Measurements from ENCODE around the gene RAB25. TPM values are rescaled to one million over a fixed set of nuclear protein-coding genes. Genes with fewer than 3 reads are reported as not detected.

The RAB25 gene
- total RNA-seq, 1 donor from 2014 or later: not detected

DNA sequence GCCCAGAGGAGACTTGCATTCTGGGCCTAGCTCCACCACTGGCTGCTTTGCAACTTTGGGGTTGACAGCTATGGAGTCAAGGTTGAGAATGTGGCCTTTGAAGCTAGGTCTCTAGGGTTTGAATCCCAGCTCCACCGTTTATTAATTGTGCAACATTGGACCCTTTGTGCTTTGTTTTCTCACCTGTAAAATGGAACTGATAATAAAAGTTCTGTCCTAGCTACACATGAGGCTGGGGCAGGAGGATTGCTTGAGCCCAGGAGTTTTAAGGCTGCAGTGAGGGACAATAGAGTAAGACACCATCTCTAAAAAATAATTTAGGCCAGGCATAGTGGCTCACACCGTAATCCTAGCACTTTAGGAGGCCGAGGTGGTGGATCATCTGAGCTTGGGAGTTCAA lies 38.3 kb downstream of the RAB25 start:
- H3K27ac Mint-ChIP-seq (ENCODE audit: unreplicated experiment): no peak overlapping the region
- no peaks in the 10 kb centered on the region for H3K9me3 Mint-ChIP-seq (ENCODE audit: low read depth)
- DNase-seq (ENCODE audit: low spot score): no peak
- no peaks in the 10 kb centered on the region for H3K36me3 Mint-ChIP-seq (ENCODE audit: low read depth)
- no peak overlapping the region for H3K4me3 Mint-ChIP-seq (ENCODE audit: unreplicated experiment)
- H3K27me3 Mint-ChIP-seq (ENCODE audit: low read depth): no peaks in the 10 kb centered on the region
- peaks cover 62% of the 10 kb centered on the region for H3K4me1 Mint-ChIP-seq (ENCODE audit: low read depth)
- TF ChIP-seq CTCF (IDR thresholded peaks at IDR 0.05): no peak

GRCh38 chr1:156100205-156100995 lies 39.4 kb downstream of the RAB25 start:
- TF ChIP-seq CTCF (IDR thresholded peaks at IDR 0.05): no peak
- DNase-seq (ENCODE audit: low spot score): no peak
- H3K36me3 Mint-ChIP-seq (ENCODE audit: low read depth): no peaks in the 10 kb centered on the region
- H3K9me3 Mint-ChIP-seq (ENCODE audit: low read depth): no peaks in the 10 kb centered on the region
- H3K4me1 Mint-ChIP-seq (ENCODE audit: low read depth): peaks cover 73% of the 10 kb centered on the region
- H3K27ac Mint-ChIP-seq (ENCODE audit: unreplicated experiment): peak overlapping the region; percentile 24
- no peaks in the 10 kb centered on the region for H3K27me3 Mint-ChIP-seq (ENCODE audit: low read depth)
- no peak overlapping the region for H3K4me3 Mint-ChIP-seq (ENCODE audit: unreplicated experiment)

DNA sequence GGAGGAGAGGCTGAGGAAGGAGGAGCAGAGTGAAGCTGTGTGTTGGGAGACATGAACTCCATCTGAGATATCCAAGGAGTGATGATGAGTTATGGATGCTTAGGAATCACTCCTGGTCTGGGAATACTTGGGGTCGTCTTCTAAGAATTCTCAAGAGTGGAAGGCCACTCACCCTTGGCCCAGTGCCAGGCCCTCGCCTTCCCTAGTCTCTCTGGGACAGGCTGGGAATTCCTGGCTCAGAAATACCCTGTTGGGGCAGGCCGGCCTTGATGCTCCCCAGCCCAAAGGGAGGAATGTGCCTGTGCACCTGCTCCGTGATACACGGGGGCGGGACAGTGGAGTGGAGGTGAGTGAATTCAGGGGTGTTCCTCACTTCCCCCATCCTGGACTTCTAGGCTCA lies 40.9 kb downstream of the RAB25 start:
- Mint-ChIP-seq H3K9me3 (ENCODE audit: low read depth) (no peaks in the 10 kb centered on the region), H3K27me3 (ENCODE audit: low read depth) (no peaks in the 10 kb centered on the region), H3K4me1 (ENCODE audit: low read depth) (peaks cover 73% of the 10 kb centered on the region), H3K4me3 (ENCODE audit: unreplicated experiment) (no peak overlapping the region), H3K36me3 (ENCODE audit: low read depth) (no peaks in the 10 kb centered on the region), H3K27ac (ENCODE audit: unreplicated experiment) (peak overlapping the region; percentile 84)
- no peak for TF ChIP-seq CTCF (IDR thresholded peaks at IDR 0.05)
- DNase-seq (ENCODE audit: low spot score): no peak

GRCh38 chr1:156102633-156103511 lies 41.9 kb downstream of the RAB25 start:
- TF ChIP-seq CTCF (IDR thresholded peaks at IDR 0.05): no peak
- H3K27me3 Mint-ChIP-seq (ENCODE audit: low read depth): no peaks in the 10 kb centered on the region
- DNase-seq (ENCODE audit: low spot score): no peak

GRCh38 chr1:156103521-156103947 lies 42.6 kb downstream of the RAB25 start:
- Mint-ChIP-seq H3K27ac (ENCODE audit: unreplicated experiment) (peak overlapping the region; percentile 100), H3K9me3 (ENCODE audit: low read depth) (no peaks in the 10 kb centered on the region), H3K4me1 (ENCODE audit: low read depth) (peaks cover 74% of the 10 kb centered on the region), H3K36me3 (ENCODE audit: low read depth) (no peaks in the 10 kb centered on the region), H3K4me3 (ENCODE audit: unreplicated experiment) (peak overlapping the region; percentile 60), H3K27me3 (ENCODE audit: low read depth) (no peaks in the 10 kb centered on the region)
- peak; percentile 21 for TF ChIP-seq CTCF (IDR thresholded peaks at IDR 0.05)
- no peak for DNase-seq (ENCODE audit: low spot score)

More at GRCh38 chr1:156102633-156103511, 41.9 kb downstream of the RAB25 start:
- H3K9me3 Mint-ChIP-seq (ENCODE audit: low read depth): no peaks in the 10 kb centered on the region
- no peaks in the 10 kb centered on the region for H3K36me3 Mint-ChIP-seq (ENCODE audit: low read depth)
- H3K27ac Mint-ChIP-seq (ENCODE audit: unreplicated experiment): peak overlapping the region; percentile 100
- peak overlapping the region; percentile 6 for H3K4me3 Mint-ChIP-seq (ENCODE audit: unreplicated experiment)
- peaks cover 74% of the 10 kb centered on the region for H3K4me1 Mint-ChIP-seq (ENCODE audit: low read depth)
